TTC549 (cell line): ENCODE results near the gene CDC45.
"Not testable (repeated sequence)": the region's sequence is repeated elsewhere in the genome, so short reads cannot be mapped to it uniquely, and the experiment has no call there.

Experiments
- FAIRE-seq: peaks from 2 replicates; lab custom pipeline; 2012; peaks lifted over from hg19 to GRCh38; lab: Jason Lieb, UNC

CDC45 gene, protein sequence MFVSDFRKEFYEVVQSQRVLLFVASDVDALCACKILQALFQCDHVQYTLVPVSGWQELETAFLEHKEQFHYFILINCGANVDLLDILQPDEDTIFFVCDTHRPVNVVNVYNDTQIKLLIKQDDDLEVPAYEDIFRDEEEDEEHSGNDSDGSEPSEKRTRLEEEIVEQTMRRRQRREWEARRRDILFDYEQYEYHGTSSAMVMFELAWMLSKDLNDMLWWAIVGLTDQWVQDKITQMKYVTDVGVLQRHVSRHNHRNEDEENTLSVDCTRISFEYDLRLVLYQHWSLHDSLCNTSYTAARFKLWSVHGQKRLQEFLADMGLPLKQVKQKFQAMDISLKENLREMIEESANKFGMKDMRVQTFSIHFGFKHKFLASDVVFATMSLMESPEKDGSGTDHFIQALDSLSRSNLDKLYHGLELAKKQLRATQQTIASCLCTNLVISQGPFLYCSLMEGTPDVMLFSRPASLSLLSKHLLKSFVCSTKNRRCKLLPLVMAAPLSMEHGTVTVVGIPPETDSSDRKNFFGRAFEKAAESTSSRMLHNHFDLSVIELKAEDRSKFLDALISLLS

GRCh38 chr22:19479355-19480172 lies at the start of gene CDC45:
Gene CDC45 (plus strand): TSS chr22:19479920. CDS start chr22:19479969, 49 bp downstream.
- FAIRE-seq, result peak; percentile 93

DNA sequence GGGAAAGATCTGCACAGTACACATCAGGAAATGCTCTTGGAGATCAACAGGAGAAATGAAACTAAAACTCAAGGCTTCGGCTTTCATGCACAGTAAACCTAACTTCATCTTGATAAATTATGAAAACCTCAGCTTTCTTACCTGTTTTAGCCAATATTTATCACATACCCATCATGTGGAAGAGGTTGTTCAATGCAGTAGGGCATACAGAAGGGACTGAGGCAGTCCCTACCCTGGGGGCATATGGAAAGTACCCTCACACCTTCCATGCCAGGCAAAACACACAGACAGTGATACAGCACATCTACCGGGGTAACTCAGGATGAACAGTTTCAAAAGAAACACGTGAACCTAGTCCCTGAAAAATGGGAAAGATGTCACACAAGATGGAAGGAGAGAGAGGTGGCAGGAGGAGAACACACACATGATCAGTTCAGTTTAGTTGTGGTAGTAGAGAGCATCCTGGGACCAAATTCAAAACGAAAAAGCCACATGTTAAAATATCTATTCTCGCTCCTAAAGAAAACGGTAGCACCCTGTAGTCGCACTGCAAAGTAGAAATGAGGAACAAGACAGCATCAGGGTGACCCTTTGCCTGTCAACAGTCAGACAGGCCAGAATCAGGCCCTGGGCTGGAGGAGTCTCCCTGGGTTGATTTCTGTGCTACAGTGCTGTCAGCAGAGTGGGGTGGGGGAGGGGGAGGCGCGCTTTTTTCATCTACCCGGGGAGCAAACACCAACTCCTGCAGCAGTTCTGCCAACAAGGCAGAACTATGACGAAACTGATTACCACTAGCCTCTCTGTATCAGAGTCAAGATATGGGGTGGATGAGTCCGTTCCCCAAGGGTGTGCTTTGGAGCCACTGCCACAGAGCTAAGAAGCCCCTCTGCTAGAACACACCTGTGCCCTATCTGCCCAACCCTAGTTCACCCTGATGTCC lies 49.5 kb upstream of the CDC45 start:
- FAIRE-seq, result no peak

DNA sequence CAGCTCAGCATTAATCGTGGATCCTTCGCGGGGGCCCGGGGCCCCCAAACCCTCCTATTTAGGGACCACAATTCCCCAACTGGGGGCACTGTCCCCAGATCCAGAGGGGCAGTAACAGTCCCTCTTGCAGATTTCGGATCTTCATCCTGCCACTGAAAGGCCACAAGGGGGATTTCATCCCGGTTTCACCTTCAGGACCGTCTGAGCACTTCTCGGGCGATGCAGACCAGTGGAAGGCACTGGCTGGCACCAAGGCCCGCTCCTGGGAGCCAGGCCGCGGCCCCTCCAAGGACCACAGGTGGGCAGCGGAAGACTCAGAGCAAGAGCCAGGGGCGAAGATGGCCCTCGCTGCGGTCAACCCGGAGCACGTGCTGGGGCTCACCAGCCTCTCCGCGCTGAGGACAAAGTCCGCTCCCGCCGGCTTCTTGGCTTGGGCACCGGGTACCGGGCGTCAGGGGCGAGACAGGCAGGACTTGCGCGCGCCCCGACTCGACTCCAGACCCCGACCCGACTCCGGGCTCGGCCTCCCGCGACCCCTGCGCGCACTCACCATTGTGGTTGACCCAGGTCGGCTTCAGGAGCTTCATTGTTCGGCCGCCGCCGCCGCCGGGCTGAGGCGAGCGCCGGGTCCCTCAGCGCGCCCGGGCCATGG lies 48.7 kb upstream of the CDC45 start:
- FAIRE-seq, result no peak

GRCh38 chr22:19431649-19432132 lies 48.0 kb upstream of the CDC45 start, which contains the start of gene HIRA:
Gene HIRA (minus strand): TSS chr22:19431733. CDS start chr22:19431476, 257 bp downstream.
- no peak for FAIRE-seq

- FAIRE-seq, result no peak
These were observed 47.4 kb upstream of the CDC45 start, which contains the start of gene MRPL40 for GRCh38 chr22:19432133-19432851. Gene MRPL40 (plus strand): TSS chr22:19432545. CDS start chr22:19432555, 10 bp downstream.

DNA sequence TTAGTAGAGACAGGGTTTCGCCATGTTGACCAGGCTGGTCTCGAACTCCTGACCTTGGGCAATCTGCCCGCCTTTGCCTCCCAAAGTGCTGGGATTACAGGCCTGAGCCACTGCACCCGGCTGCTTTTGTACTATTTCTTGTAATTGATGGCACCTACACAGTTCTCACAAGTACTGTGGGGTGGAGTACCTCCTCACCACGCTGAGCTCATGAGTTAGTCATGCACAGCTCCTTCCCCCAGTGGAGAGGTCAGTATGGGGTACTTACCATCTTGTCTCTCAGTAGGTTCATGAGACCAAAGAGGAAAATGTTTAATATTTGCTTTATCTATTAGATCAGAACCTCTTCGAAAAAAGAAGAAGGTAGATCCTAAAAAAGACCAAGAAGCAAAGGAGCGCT lies 45.3 kb upstream of the CDC45 start:
- no peak for FAIRE-seq

- no peak for FAIRE-seq
These were observed 44.7 kb upstream of the CDC45 start for GRCh38 chr22:19434829-19435580.

- FAIRE-seq, result not testable (repeated sequence)
These were observed 43.1 kb upstream of the CDC45 start for GRCh38 chr22:19436444-19437161.

GRCh38 chr22:19438298-19438697 lies 41.4 kb upstream of the CDC45 start:
- FAIRE-seq, result no peak

GRCh38 chr22:19440411-19441195 lies 39.1 kb upstream of the CDC45 start:
- FAIRE-seq, result no peak

GRCh38 chr22:19442166-19442565 lies 37.6 kb upstream of the CDC45 start:
- FAIRE-seq, result no peak

- no peak for FAIRE-seq
These were observed 36.0 kb upstream of the CDC45 start for GRCh38 chr22:19443544-19444211.

DNA sequence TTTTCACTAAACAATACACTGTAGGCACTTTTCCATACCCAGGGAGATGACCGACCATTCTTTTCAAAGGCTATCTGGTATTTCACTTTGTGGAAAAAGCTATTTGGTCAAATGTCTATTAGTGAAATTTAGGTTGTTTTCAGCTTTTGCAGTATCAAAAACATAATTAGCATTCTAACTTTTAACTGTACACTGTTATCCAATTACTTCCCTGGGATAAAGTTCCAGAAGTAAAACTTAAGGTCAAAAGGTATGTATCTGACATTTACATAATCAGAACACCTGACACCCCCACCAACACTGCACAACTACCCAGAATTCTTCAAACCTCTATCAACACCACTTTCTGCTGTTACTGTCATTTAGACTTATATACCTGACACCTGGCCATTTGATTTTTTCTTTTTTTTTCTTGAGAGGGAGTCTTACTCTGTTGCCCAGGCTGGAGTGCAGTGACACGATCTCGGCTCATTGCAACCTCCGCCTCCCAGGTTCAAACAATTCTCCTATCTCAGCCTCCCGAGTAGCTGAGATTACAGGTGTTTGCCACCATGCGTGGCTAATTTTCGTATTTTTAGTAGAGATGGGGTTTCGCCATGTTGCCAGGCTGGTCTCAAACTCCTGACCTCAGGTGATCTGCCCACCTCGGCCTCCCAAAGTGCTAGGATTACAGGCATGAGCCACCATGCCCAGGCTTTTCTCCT lies 34.3 kb upstream of the CDC45 start:
- FAIRE-seq, result not testable (repeated sequence)

DNA sequence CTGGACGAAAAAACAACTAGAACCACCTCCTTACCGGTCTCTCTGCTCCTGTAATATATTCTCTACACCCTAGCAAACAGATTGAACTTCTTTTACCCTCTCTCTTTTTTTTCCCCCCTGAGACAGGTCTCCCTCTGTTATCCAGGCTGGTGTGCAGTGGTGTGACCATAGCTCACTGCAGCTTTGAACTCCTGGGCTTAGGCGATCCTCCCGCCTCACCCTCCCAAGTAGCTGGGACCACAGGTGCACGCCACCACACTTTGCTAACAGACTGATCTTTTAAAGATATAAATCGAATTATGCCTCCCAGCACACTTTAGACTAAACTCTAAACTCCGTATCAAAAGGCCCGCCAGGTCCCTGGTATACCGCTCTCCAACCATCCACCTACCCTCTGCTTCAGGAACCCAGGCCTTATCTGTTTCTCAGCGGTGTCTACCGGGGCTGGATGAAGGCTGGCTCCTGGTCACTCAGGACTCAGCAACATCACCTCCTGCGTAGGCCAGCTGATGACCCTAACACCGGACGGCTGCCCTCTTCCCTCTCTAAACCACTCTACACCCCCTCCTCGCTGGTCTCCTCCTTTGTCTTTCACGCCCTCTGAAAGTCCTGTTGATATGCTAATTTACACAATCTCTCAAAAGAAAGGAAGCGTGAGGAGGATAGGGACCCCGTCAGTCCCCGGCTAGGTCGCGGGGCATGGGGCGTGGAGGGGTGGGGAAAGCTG lies 33.0 kb upstream of the CDC45 start:
- no peak for FAIRE-seq

DNA sequence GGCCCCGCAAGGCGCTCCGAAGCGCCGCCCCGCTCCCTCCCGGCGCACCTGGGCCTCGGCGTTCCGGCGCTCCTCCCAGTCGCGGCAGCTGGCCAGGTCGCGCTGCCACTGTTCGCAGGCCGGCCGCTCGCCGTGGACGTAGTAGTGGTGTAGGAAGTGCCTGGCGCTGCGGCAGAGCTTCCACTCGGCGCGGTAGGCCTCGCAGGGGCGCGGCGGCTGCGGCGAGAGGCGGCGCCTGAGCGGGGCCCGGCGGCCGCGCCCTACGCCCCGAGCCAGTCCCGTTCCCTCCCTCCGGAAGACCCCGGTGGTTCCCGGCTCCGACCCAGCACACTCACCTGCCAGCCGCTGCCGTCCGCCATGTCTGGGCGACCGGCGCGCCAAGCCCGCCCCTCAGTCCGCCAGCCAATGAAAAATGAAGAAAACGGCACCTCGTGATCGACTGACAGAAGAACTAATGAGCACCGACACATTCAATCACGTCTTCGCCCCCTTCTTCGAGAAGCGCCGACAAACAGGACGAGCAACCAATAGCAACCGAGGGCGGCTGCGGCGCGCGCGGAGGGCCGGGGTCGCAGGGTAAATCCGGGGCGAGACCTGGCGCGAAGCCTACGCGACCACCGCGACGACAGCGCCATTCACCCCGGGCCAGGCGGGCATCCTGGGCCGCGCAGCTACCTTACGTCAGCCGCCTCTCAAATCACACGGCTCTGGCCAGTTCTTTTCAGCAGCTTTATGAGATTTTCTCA lies 32.2 kb upstream of the CDC45 start, which contains the start of gene C22orf39:
Gene C22orf39, minus strand, starts transcription at position 382 of the 746 bp plus-strand sequence. Its CDS starts 23 bp downstream, at position 359.
- FAIRE-seq, result no peak
